HG03139 (cell line): Measurements from ENCODE around the gene IL12RB2.
"Not testable (repeated sequence)": the region's sequence is repeated elsewhere in the genome, so short reads cannot be mapped to it uniquely, and the experiment has no call there.

Experiments
- ATAC-seq: cut with Tn5 transposase; IDR thresholded peaks from one replicate; pipeline ENCODE4 v1.9.1; 2021; ENCODE audit not compliant: unreplicated experiment

IL12RB2 gene

DNA sequence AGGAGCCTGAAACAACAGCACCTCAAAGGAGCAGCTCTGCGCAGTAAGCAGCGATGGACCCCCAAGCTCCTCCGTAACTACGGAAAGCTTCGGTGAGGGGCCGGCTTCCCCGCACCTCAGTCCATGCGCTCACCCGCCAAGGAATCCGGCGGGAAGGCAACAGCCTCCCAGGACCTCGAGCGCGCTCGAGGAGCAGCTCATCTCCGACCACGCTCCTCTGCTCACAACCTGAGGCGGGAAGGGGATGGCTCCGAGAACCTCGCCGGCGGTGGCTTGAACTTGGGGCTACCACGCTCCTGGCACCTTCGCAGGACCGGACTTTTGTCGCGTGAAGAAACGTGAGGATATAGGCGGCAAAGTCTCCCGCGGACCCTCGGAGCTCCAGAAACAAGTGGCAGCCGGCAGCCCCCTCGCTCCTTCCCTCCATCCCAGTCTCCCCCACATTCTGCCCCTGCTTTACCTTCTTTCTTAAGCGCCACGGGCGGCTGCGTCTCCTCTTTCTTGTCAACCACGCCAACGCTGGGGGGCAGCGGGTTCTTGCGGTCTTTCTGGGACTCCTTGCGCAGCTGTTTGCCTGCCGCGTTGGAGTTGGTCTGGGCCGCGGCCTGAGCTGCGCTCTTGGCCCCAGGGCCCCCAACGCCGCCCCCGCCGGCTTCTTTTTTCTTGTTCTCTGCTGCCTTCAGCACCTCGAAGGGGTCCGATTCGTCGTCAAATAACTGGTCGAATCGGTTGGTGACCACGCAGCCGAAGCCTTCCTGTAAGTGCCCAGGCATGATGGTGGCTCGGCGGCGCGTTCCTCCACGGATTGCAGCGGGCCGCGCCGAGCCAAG, 122.1 kb downstream of the IL12RB2 start:
- ATAC-seq, result peak; percentile 0

DNA sequence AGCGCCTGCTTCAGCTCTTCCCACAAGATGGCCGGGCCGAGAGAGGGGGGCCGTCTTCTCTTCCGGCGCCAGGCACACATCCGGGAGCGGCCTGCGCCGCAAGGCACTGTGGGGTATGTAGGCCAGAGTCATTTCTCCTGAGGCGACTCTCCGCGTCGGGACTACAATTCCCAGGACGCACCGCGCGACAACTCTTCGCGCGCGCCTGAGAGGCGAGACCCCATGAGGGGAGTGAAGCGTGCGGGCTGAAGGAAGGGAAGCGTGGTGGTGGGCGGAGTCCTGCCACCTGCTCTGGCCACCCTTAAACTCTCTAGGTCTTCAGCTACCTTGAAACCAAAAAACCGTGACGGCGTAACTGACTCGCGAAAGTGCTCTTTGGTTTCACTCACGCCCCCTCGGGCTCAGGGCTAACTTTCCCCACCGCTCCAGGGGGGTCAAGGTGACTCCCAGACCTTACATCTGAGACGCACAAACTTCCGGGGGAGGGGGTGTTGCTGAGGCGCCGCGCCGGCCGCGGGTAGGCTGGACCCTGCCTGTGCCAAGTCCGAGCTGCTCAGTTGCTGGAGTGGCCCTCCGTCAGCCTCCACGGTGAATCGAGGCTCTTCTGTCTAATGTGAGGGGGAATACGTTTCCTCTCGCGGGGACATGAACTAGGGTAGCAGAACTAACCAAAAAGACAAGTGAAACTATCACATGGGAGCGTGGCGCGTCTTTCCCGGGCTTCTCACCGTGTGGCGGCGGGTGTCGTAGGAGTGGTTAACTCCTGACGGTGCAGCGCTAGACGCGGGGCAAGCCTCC, 122.9 kb downstream of the IL12RB2 start, which contains the start of gene SERBP1:
Gene SERBP1, minus strand, starts transcription at position 45 of the 798 bp plus-strand sequence. CDS start 102 bp downstream, outside the sequence.
- peak; percentile 86 for ATAC-seq

DNA sequence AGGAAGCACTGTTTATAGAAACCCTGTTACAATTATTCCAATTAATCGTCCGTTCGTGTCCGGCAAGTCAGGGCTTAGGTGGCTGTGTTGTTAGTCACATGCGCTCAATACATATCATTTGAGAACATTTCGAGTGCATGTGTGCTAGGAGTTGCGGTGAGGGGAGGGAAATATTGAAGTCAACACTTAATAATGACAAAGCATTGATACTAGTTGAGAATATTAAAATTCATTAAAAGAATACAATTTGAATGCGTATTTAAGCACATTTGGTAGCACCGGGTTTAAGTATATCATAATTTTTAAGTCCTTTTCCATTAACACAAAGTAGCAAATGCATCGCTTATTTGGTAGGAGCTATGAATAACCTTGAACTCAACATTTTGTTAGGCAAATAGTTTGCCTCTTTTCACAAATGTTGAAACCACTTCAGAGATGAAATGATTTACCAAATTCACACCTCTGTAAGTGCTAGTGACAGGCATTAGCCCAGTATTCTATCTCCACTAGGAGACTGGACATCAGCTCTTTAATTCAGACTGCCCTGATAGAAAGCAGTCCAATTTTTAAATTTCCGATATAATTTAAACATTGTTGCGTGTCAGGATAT, 123.6 kb downstream of the IL12RB2 start:
- ATAC-seq, result no peak

DNA sequence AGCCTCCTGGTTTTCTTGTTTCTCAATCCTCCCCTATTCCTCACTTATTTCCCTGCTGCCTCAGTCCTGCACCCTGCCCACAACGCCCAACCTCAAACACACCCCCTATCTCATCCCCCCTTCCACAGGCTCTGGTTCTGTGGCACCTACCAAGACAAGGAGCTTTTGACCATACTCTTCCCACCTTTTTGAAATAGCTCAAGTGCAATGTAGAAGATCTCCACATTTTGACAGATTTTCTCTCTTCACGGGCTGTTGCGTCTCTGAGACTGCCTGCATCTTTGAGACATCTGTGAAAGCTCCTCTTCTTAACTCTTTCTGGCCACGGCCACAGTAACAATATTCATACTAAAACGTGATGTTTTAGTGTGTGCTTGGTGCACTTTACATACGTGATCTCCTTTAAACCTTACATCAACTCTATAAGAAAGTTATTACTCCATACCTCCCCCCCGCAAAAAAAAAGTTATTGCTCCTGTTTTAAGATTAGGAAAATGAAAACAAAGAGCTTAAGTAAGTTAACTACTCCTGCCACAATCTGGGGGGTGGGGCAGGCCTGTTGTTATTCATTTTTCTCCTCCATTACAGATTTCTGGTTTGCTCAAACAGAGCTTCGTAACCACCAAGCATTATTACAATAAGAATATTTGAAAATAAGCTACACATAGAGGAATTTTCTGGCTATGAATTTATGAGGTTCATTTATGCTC, 124.4 kb downstream of the IL12RB2 start:
- no peak for ATAC-seq

DNA sequence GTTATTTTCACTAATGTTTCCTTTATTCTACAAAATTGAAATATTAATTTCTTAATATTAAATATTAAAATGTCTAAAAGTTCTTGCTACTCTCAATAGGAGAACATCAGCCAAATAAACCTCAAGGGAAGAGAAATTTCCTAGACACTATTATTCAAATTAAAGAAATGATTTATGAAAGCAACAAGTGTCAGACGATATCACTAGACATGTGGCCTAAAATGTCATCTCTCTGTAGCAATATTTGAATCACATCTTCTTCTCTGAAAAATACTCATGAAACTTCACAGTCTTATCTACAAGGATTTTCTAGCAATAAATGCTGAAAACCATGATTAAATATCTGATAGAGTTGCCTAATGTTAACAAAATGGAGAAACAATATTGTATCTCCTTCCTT, 125.1 kb downstream of the IL12RB2 start:
- no peak for ATAC-seq

DNA sequence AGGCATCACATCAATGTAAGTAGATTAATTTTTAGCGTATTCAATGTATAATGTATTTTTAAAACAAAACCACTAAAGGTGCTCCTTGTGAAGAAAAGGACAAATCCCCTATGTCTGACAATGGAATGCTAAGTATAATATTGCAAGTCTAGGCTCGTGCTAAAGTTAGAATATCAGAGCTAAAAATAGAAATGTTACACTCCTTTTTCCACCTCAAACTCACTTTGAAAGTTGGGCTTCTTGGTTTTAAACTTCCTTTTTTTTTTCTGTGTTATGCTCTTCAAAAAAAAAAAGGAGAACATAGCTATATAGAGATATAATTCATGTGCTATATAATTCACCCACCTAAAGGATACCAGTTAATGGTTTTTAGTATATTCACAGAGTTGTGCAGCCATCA, 126.2 kb downstream of the IL12RB2 start:
- no peak for ATAC-seq

DNA sequence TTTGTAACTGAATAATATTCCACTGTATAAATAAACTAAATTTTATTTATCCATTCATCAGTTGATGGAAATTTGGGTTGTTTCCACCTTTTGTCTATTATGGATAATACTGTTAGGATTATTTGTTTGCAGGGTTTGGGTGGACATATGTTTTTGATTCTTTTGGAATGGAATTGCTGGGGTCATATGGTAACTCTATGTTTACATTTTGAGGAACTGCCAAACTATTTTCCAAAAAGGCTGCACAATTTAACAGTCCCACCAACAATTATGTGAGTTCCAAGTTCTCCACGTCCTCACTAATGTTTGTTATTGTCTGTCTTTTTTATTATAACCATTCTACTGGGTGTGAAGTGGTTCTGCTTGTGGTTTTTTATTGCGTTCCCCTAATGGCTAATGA, 126.8 kb downstream of the IL12RB2 start:
- ATAC-seq, result no peak

DNA sequence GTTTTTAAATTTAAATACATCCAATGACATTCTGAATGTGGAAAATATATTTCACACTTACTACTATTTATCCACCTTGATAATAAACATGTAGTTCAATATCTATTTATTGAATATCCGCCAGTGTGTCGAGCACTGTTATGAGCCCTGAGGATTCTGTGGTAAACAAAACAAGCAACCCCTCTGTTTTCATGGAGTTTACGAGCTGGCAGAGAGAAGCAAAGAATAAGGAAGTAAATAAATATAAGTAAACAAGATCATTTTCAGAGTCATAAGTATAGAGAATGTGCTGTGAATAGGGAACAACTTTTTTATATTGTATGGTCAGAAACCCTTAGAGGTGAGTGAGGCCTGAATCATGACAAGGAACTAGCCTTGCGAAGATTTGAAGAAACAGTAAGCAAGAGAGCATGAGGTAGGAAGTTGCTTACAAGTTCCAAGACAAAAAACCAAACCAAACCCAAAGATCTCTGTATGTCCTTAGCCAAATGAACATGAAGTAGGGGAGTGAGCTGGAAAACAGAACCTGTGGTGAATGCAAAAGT, 128.9 kb downstream of the IL12RB2 start:
- ATAC-seq, result no peak

DNA sequence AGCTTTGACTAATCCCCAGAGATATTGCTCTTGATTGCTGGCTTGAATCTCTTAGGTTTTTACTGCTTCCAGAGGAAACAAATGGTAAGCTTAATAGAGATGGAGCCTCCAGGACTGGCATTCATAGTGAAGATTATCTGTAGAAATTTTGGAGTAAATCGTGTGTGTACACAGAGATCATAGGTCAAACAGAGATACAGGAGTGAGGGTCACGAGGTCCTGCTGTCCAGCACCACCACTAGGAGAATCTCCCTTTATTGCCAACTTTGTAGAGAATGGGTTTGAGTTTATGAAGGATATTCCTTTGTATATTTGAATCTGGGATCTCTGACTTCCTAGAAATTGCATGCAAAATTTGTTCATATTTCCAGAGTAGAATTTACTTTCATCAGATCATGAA, 130.3 kb downstream of the IL12RB2 start:
- no peak for ATAC-seq

DNA sequence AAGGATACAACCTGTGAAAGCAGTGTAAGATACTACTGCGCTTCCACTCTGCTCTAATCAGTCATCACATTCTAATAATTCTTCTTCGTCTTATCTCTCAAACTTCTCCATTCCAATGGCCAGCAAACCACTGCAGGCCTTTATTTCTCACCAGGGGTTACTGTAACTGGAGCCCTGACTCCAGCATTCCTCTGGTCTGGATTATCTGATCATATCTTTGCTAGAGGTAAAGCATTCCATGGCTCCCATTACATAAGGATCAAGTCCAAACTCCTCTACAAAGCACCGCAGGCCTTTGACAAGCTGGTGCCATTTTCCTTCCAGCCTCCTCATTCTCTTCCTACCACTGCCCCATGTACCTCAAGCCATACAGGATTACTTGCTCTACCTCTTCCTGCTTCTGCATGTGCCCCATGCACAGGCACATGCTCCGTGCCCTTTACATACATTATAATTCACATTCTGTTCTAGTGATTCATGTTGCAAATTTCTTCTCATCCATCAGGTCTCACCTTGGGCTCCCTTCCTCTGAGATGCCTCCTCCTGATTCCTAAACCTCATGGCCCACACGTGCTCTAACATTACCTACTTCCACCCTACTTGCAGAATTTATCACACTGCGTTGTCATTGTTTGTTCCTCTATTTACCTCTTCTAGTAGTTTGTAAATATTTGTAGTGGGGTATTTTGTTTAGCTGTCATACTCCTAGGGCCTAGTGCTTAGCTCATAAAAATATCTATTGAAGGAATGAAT, 131.8 kb downstream of the IL12RB2 start:
- ATAC-seq, result no peak

DNA sequence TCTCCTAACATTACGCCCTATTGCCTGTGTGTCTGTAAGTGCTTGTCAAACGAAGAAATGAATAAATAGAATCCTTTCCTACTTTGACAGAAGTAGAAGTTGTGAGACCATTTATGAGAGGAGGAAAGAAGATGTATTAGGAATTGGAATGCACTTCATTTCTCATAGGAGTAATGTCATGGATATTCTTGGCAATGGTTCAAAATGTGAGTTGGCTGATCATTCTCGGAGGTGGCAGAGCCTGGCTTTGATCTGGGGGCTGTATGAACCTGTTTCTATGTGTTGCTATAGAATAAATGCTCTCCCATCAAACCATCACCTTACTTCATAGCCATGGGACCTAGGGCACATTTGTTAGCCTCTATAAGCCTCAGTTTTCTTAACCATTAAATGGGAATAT, 132.7 kb downstream of the IL12RB2 start:
- no peak for ATAC-seq

DNA sequence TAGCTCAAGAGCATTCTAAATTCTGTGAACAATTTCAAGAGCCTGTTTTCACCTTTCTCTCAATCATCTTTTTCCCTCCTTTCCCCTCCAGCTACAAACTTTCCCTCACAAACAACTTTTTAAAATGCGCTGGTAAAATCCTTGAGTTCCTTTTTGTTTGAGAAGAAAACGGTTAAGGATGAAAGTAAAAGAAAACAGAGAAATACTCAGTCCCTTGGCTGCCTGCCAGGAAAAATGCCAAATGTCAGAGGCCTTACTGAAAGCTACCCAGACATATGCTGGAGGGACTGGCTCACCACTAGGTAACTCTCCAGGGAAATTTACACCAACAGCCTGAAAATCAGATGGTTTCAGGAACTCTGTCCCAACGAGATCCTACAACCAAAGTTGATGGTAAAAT, 133.5 kb downstream of the IL12RB2 start:
- no peak for ATAC-seq

DNA sequence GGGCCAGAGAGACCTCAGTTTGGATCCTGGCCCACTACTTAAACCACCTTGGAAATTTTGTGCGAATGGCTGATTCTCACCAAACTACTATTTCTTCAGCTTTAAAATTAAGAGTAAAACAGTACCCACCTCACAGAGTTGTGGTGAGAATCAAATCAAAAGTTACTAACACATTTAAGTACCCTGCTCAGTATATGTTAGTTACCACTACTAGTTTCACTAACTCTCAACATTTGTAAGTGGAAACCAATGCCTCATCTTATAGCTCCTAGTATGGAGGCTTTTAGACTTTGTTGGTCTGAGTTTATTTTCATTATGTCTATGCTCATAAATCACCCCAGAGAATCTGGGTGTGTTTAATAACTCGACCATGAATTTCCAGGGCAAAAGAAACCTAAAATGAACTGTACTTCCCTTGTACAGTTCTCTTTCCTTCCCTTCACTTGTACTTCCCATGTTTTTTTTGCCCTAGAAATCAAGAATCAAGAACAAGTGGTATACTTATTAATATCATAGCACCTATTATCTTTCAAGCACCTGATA, 134.1 kb downstream of the IL12RB2 start:
- ATAC-seq, result no peak

DNA sequence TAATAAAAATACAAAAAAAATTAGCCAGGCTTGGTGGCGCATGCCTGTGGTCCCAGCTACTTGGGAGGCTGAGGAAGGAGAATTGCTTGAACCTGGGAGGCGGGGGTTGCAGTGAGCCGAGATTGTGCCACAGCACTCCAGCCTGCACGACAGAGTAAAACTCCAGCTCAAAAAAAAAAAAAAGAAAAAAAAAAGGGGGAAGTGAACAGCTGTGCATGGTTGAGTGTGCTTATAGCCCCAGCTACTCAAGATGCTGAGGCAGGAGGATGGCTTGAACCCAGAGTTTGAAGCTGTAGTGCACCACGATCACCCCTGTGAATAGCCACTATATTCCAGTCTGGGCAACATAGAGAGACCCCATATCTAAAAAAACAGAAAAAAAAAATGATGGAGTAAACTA, 138.3 kb downstream of the IL12RB2 start:
- not testable (repeated sequence) for ATAC-seq
